Kidney (tissue), 14 donors: ENCODE measurements around the gene LRRC45. TPM values are rescaled to one million over a fixed set of nuclear protein-coding genes. Genes with fewer than 3 reads are reported as not detected.

ENCODE experiments used
- DNase-seq, 5 donors: peaks; one replicate each; pipeline ENCODE4 v3.0.0-alpha.2; 2013 to 2020
- FAIRE-seq: peaks from 2 replicates; lab custom pipeline; 2012; peaks lifted over from hg19 to GRCh38; lab: Jason Lieb, UNC
- H3K27ac ChIP-seq, 2 donors: one replicate each; pipeline ENCODE4 v1.7.0; 2013; ENCODE audit warnings: low read depth in 2 of 2, low read length in 2 of 2, inconsistent platforms in 1 of 2
- H3K27me3 ChIP-seq: one replicate; pipeline ENCODE4 v1.7.1; 2013; ENCODE audit warnings: low read length, inconsistent platforms; ENCODE audit not compliant: control insufficient read depth, insufficient read depth
- H3K36me3 ChIP-seq, 3 donors: one replicate each; pipeline versions ENCODE4 v1.7.0 to v1.7.1; 2013; ENCODE audit warnings: low read length in 3 of 3, control low read depth in 1 of 3, inconsistent platforms in 1 of 3; ENCODE audit not compliant: insufficient read depth in 3 of 3, control insufficient read depth in 2 of 3
- H3K4me1 ChIP-seq, 3 donors: one replicate each; pipeline versions ENCODE4 v1.7.0 to v1.7.1; 2013; ENCODE audit warnings: low read length in 3 of 3, inconsistent platforms in 1 of 3, low read depth in 1 of 3; ENCODE audit not compliant: control insufficient read depth in 2 of 3, insufficient read depth in 2 of 3
- H3K4me3 ChIP-seq, 3 donors: one replicate each; pipeline versions ENCODE4 v1.7.0 to v1.8.1; 2013; ENCODE audit warnings: low read length in 3 of 3, control low read depth in 1 of 3, inconsistent platforms in 1 of 3
- H3K9ac ChIP-seq, 3 donors: one replicate each; pipeline versions ENCODE4 v1.7.0 to v1.7.1; 2013; ENCODE audit warnings: low read length in 3 of 3, control low read depth in 1 of 3, inconsistent platforms in 1 of 3
- H3K9me3 ChIP-seq, 3 donors: one replicate each; pipeline versions ENCODE4 v1.7.0 to v1.7.1; 2013; ENCODE audit warnings: low read length in 3 of 3, control low read depth in 1 of 3, inconsistent platforms in 1 of 3; ENCODE audit not compliant: control insufficient read depth in 2 of 3, insufficient read depth in 1 of 3
- intact Hi-C: fragments of 100-400 bp; cut with DNase I; formaldehyde crosslinking; loops from one replicate; pipeline ENCODE4 v1.11.1; 2022
- polyA plus RNA-seq: library from polyadenylated mRNA; stranded (reverse); fragments of 350-450 nt; fragmentation: Illumina TruSeq; extraction: RNeasy Lipid Tissue Mini Kit (QIAGEN cat#74804); gene quantifications from one replicate; pipeline ENCODE4 v1.2.3, GENCODE V29; 2014; ENCODE audit warnings: low read depth, low replicate concordance; ENCODE audit not compliant: insufficient read depth
- total RNA-seq: library from RNA; stranded (reverse); fragmentation: NEBNext Ultra II Directional; extraction: Animal tissue kit (Norgen Biotek cat#: 25700); gene quantifications from one replicate; pipeline ENCODE4 v1.2.1, GENCODE V29; 2021
- TF ChIP-seq, protein P1 (sequence below): IDR thresholded peaks from 3 replicates; pipeline ENCODE4 v1.5.1; 2012; ENCODE audit warnings: mild to moderate bottlenecking, moderate library complexity, borderline replicate concordance; ENCODE audit not compliant: insufficient read depth; ENCODE audit errors: extremely low read depth
- donor health status: control.
- donor health status: control.
- donor health status: control.
- donor health status: control.
- donor health status: control.
- donor health status: DM: yes; HTN: yes; CAD: no.
- donor health status: Normal renal cell carcinoma (clear cell type).

The LRRC45 gene
- total and polyA plus RNA-seq, 2 donors from 2014 or later = 9.9 TPM

DNA sequence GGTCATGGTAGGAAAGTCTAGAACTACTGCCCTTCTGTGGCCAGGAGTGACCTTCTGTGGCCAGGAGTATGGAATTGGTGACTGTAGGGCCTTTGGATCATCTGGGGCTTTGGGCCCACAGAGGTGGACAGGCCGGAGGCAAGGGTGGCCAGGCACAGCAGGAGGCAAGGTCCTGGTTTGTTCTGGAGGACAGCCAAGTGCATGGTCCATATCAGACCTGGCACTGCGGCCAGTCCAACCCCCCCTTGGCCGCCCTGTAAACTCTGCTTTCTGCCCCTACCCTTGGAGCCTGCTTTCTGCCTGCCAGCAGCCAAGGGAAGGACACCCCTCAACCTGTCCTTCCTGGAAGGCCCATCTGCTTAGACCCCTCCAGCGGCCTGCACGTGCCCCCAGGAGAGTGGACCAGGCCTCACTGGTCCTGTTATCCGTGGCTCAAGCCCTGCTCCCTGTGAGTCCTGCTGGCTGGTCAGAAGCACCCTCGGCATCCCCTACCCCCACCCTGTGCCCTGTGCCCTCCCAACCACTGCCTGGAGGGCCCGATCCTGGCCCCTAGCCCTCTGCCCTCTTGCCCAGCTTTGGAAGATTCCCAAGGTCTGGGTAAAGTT lies 16.7 kb downstream of the LRRC45 start:
- Histone ChIP-seq H3K27me3 (no peaks in the 10 kb centered on the region), H3K27ac (peak overlapping the region in 1 of 2 donors; percentile 63), H3K4me3 (no peak overlapping the region), H3K9me3 (no peaks in the 10 kb centered on the region), H3K36me3 (peaks cover 0 to 7% (median 0%) of the 10 kb centered on the region in 3 donors), H3K9ac (no peak overlapping the region), H3K4me1 (peaks cover 3 to 16% (median 5%) of the 10 kb centered on the region in 3 donors)
- no peak for FAIRE-seq
- no peak for DNase-seq
- TF ChIP-seq, protein P1, sequence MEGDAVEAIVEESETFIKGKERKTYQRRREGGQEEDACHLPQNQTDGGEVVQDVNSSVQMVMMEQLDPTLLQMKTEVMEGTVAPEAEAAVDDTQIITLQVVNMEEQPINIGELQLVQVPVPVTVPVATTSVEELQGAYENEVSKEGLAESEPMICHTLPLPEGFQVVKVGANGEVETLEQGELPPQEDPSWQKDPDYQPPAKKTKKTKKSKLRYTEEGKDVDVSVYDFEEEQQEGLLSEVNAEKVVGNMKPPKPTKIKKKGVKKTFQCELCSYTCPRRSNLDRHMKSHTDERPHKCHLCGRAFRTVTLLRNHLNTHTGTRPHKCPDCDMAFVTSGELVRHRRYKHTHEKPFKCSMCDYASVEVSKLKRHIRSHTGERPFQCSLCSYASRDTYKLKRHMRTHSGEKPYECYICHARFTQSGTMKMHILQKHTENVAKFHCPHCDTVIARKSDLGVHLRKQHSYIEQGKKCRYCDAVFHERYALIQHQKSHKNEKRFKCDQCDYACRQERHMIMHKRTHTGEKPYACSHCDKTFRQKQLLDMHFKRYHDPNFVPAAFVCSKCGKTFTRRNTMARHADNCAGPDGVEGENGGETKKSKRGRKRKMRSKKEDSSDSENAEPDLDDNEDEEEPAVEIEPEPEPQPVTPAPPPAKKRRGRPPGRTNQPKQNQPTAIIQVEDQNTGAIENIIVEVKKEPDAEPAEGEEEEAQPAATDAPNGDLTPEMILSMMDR = no peak
- intact Hi-C loops = loop anchor here (10.0 kb wide), 1 partner anchor 115 kb away; no protein-coding TSS in a partner anchor

DNA sequence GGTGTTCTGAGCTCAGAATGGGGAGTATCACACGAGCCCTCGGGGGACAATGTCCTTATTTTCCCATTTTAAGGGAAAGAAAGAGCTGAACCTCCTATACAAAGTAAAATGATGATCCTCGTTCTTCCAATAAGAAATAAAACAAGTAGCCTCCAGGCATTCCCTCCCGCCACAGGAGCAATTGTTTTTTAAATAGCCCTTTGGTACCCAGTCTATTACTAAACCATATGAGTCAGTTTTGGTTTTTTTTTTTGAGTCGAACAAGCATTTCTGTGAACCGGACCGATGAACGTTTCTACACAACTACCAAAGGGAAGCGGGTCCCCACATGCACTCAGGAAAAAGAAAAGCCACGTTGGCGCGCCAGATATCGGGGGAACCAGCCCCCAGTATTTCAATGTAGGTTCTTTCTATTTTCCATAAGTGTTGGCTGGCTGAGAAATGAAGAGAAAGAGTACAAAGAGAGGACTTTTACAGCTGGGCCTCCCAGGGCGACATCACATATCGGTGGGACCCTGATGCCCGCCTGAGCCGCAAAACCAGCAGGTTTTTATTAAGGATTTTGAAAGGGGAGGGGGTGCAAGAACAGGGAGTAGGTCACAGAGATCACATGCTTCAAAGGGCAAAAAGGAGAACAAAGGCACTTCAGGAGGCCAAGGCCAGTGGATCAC lies 18.2 kb downstream of the LRRC45 start:
- Histone ChIP-seq H3K9ac (no peak overlapping the region), H3K9me3 (no peaks in the 10 kb centered on the region), H3K27ac (no peak overlapping the region), H3K27me3 (no peaks in the 10 kb centered on the region), H3K4me3 (no peak overlapping the region), H3K36me3 (no peaks in the 10 kb centered on the region), H3K4me1 (peaks cover 3 to 7% (median 5%) of the 10 kb centered on the region in 3 donors)
- intact Hi-C loops = no loop called here
- DNase-seq = no peak
- no peak for FAIRE-seq
- TF ChIP-seq, protein P1 = no peak

DNA sequence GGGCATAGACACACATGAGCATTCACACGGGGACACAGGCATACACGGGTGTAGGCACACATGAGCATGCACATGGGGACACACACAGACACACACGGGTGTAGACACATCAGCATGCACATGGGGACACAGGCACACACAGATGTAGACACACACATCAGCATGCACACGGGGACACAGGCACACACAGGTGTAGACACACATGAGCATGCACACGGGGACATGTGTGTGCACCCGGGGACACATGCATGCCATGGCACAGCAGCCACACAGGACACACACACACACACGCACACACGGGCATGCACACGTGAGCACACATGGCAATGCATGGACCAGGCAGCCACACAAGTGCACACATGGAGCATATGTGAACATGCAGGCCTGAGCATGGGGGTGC lies 19.5 kb downstream of the LRRC45 start:
- Histone ChIP-seq H3K4me3 (peak overlapping the region in 1 of 3 donors; percentile 16), H3K9ac (no peak overlapping the region), H3K9me3 (no peaks in the 10 kb centered on the region), H3K27ac (no peak overlapping the region), H3K4me1 (peaks cover 3 to 5% (median 3%) of the 10 kb centered on the region in 3 donors), H3K27me3 (no peaks in the 10 kb centered on the region), H3K36me3 (peaks cover 0 to 3% (median 2%) of the 10 kb centered on the region in 3 donors)
- DNase-seq = no peak
- no peak for FAIRE-seq
- TF ChIP-seq, protein P1 = no peak
- intact Hi-C loops = no loop called here
